ENCODE data around the gene SLC2A9.

DNA sequence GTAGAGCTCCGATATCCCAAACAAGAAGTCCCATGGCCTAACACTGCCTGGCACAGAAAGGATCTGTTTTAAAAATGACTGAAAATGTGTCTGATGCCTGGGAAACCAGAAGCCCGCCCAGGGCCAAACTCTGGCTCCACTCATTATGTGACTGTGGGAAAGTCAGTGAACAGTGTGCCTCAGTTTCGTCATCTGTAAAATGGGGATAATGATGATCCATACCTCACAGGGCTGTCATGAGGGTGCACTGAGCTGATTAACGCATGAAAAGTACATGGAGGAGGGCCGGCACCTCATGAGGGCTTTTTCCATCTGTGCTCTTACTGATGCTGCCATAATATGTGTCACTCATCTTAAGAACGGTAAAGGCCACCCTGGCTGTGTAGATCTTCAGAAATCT is 5.1 kb downstream of the SLC2A9 start:
- TF ChIP-seq, protein P1, sequence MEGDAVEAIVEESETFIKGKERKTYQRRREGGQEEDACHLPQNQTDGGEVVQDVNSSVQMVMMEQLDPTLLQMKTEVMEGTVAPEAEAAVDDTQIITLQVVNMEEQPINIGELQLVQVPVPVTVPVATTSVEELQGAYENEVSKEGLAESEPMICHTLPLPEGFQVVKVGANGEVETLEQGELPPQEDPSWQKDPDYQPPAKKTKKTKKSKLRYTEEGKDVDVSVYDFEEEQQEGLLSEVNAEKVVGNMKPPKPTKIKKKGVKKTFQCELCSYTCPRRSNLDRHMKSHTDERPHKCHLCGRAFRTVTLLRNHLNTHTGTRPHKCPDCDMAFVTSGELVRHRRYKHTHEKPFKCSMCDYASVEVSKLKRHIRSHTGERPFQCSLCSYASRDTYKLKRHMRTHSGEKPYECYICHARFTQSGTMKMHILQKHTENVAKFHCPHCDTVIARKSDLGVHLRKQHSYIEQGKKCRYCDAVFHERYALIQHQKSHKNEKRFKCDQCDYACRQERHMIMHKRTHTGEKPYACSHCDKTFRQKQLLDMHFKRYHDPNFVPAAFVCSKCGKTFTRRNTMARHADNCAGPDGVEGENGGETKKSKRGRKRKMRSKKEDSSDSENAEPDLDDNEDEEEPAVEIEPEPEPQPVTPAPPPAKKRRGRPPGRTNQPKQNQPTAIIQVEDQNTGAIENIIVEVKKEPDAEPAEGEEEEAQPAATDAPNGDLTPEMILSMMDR (IDR thresholded peaks at IDR 0.05; ENCODE audit: insufficient read depth, low read depth, low read length) = no peak
- no peak for TF ChIP-seq EZH2 (IDR thresholded peaks at IDR 0.05; ENCODE audit: insufficient read depth, low read length)

All from astrocyte (in vitro differentiated cells and primary cell).